HEK293 (cell line): ENCODE measurements around the gene MRPL19.
A peak's percentile ranks its signal among the peaks of the same experiment; 100 is the strongest.

Experiments
- CTCF ChIP-seq: fragments of 450-650 bp; formaldehyde crosslinking; IDR thresholded peaks from 2 replicates; pipeline ENCODE4 v1.5.1; 2016; ENCODE audit warnings: missing biosample characterization, missing genetic modification characterization
- ZFP37 ChIP-seq: fragments of 450-650 bp; formaldehyde crosslinking; IDR thresholded peaks from 2 replicates; pipeline ENCODE4 v1.5.1; 2016; ENCODE audit warnings: missing biosample characterization, missing genetic modification characterization
- ZNF221 ChIP-seq: fragments of 450-650 bp; formaldehyde crosslinking; IDR thresholded peaks from 2 replicates; pipeline ENCODE4 v1.5.1; 2017; ENCODE audit warnings: missing biosample characterization, missing genetic modification characterization, borderline replicate concordance
- ZNF394 ChIP-seq: fragments of 450-650 bp; formaldehyde crosslinking; IDR thresholded peaks from 2 replicates; pipeline ENCODE4 v1.5.1; 2016; ENCODE audit warnings: missing biosample characterization, missing genetic modification characterization, mild to moderate bottlenecking, moderate library complexity, borderline replicate concordance
- ZNF664 ChIP-seq: fragments of 450-650 bp; formaldehyde crosslinking; IDR thresholded peaks from 2 replicates; pipeline ENCODE4 v1.5.1; 2016; ENCODE audit warnings: missing biosample characterization, missing genetic modification characterization
- ZNF677 ChIP-seq: fragments of 450-650 bp; IDR thresholded peaks from 2 replicates; pipeline ENCODE4 v1.5.0; 2018; ENCODE audit warnings: missing biosample characterization, mild to moderate bottlenecking, missing genetic modification characterization, moderate library complexity

GRCh38 chr2:75710577-75711253, 64.1 kb downstream of the MRPL19 start, which contains the start of gene GCFC2:
- TF ChIP-seq CTCF (peak; percentile 89), ZNF664 (tag by site-specific recombination) (no peak), ZNF677 (tag by site-specific recombination) (no peak), ZFP37 (tag by site-specific recombination) (peak; percentile 61), ZNF394 (tag by site-specific recombination) (no peak; the same call in 1 of the 2 replicates), ZNF221 (tag by site-specific recombination) (no peak)
